Activated T-cell treated with anti-CD3 and anti-CD28 coated beads, Interleukin-2, amount 50 U/mL, for 24 hours (primary cell): ENCODE results near the gene GRIN3A.
A peak's percentile ranks its signal among the peaks of the same experiment; 100 is the strongest.

Source experiments
- DNase-seq: peaks from one replicate; pipeline ENCODE4 v3.0.0-alpha.2; 2020
- H3K27ac Mint-ChIP-seq: 2 replicates; pipeline ENCODE4 v1.8.0; 2020; ENCODE audit warnings: mild to moderate bottlenecking, mixed read lengths
- H3K27me3 Mint-ChIP-seq: 2 replicates; pipeline ENCODE4 v1.8.0; 2020; ENCODE audit warnings: mixed read lengths
- H3K36me3 Mint-ChIP-seq: 2 replicates; pipeline ENCODE4 v1.8.0; 2020; ENCODE audit warnings: low read depth, mixed read lengths
- H3K4me1 Mint-ChIP-seq: 2 replicates; pipeline ENCODE4 v1.8.0; 2020; ENCODE audit warnings: low read depth, mixed read lengths
- H3K4me3 Mint-ChIP-seq: 2 replicates; pipeline ENCODE4 v1.8.0; 2020; ENCODE audit warnings: mild to moderate bottlenecking, moderate library complexity, mixed read lengths
- H3K9me3 Mint-ChIP-seq: 2 replicates; pipeline ENCODE4 v1.8.0; 2020; ENCODE audit warnings: mixed read lengths

Gene GRIN3A

GRCh38 chr9:101718192-101718591, 20.3 kb downstream of the GRIN3A start:
- Mint-ChIP-seq H3K27ac (no peak overlapping the region), H3K9me3 (no peaks in the 10 kb centered on the region), H3K4me3 (no peak overlapping the region), H3K4me1 (no peaks in the 10 kb centered on the region), H3K36me3 (no peaks in the 10 kb centered on the region), H3K27me3 (peaks cover 18% of the 10 kb centered on the region)
- no peak for DNase-seq

GRCh38 chr9:101716629-101717028, 21.8 kb downstream of the GRIN3A start:
- Mint-ChIP-seq H3K4me1 (no peaks in the 10 kb centered on the region), H3K27ac (no peak overlapping the region), H3K9me3 (no peaks in the 10 kb centered on the region), H3K4me3 (no peak overlapping the region), H3K36me3 (no peaks in the 10 kb centered on the region), H3K27me3 (peaks cover 17% of the 10 kb centered on the region)
- no peak for DNase-seq

GRCh38 chr9:101711330-101711941, 27.0 kb downstream of the GRIN3A start:
- Mint-ChIP-seq H3K27me3 (peaks cover 14% of the 10 kb centered on the region), H3K36me3 (no peaks in the 10 kb centered on the region), H3K4me3 (no peak overlapping the region), H3K4me1 (no peaks in the 10 kb centered on the region), H3K27ac (no peak overlapping the region), H3K9me3 (no peaks in the 10 kb centered on the region)
- DNase-seq, result peak; percentile 36

- Mint-ChIP-seq H3K36me3 (no peaks in the 10 kb centered on the region), H3K9me3 (no peaks in the 10 kb centered on the region), H3K27ac (no peak overlapping the region)
These were observed 29.6 kb downstream of the GRIN3A start for GRCh38 chr9:101708855-101709254.

GRCh38 chr9:101707721-101708120, 30.7 kb downstream of the GRIN3A start:
- peaks cover 25% of the 10 kb centered on the region for H3K27me3 Mint-ChIP-seq
- H3K9me3 Mint-ChIP-seq, result no peaks in the 10 kb centered on the region
- H3K4me1 Mint-ChIP-seq, result peaks cover 6% of the 10 kb centered on the region
- no peak for DNase-seq
- H3K27ac Mint-ChIP-seq, result no peak overlapping the region
- no peak overlapping the region for H3K4me3 Mint-ChIP-seq
- no peaks in the 10 kb centered on the region for H3K36me3 Mint-ChIP-seq

More at GRCh38 chr9:101708855-101709254, 29.6 kb downstream of the GRIN3A start:
- peaks cover 6% of the 10 kb centered on the region for H3K4me1 Mint-ChIP-seq
- H3K27me3 Mint-ChIP-seq, result peaks cover 30% of the 10 kb centered on the region
- no peak for DNase-seq
- H3K4me3 Mint-ChIP-seq, result no peak overlapping the region

GRCh38 chr9:101706997-101707396, 31.4 kb downstream of the GRIN3A start:
- peaks cover 6% of the 10 kb centered on the region for H3K4me1 Mint-ChIP-seq
- no peak overlapping the region for H3K27ac Mint-ChIP-seq
- no peak for DNase-seq

GRCh38 chr9:101706261-101706798, 32.1 kb downstream of the GRIN3A start:
- Mint-ChIP-seq H3K4me1 (peaks cover 6% of the 10 kb centered on the region), H3K9me3 (no peaks in the 10 kb centered on the region), H3K36me3 (no peaks in the 10 kb centered on the region), H3K27me3 (peaks cover 23% of the 10 kb centered on the region), H3K4me3 (no peak overlapping the region), H3K27ac (no peak overlapping the region)
- no peak for DNase-seq

More at GRCh38 chr9:101706997-101707396, 31.4 kb downstream of the GRIN3A start:
- Mint-ChIP-seq H3K9me3 (no peaks in the 10 kb centered on the region), H3K27me3 (peaks cover 25% of the 10 kb centered on the region), H3K36me3 (no peaks in the 10 kb centered on the region), H3K4me3 (no peak overlapping the region)

- peaks cover 6% of the 10 kb centered on the region for H3K4me1 Mint-ChIP-seq
- DNase-seq, result peak; percentile 44
- no peaks in the 10 kb centered on the region for H3K9me3 Mint-ChIP-seq
- peak overlapping the region; percentile 6 for H3K27ac Mint-ChIP-seq
- no peaks in the 10 kb centered on the region for H3K36me3 Mint-ChIP-seq
- H3K4me3 Mint-ChIP-seq, result peak overlapping the region; percentile 74
- H3K27me3 Mint-ChIP-seq, result peaks cover 18% of the 10 kb centered on the region
These were observed 33.2 kb downstream of the GRIN3A start for GRCh38 chr9:101705135-101705661.

- no peak for DNase-seq
- H3K4me1 Mint-ChIP-seq, result peaks cover 6% of the 10 kb centered on the region
- no peaks in the 10 kb centered on the region for H3K9me3 Mint-ChIP-seq
- peaks cover 18% of the 10 kb centered on the region for H3K27me3 Mint-ChIP-seq
- H3K27ac Mint-ChIP-seq, result no peak overlapping the region
- no peak overlapping the region for H3K4me3 Mint-ChIP-seq
- H3K36me3 Mint-ChIP-seq, result no peaks in the 10 kb centered on the region
These were observed 36.2 kb downstream of the GRIN3A start for GRCh38 chr9:101702257-101702656.

GRCh38 chr9:101693546-101694336, 44.7 kb downstream of the GRIN3A start:
- H3K27me3 Mint-ChIP-seq, result no peaks in the 10 kb centered on the region
- no peaks in the 10 kb centered on the region for H3K9me3 Mint-ChIP-seq
- no peak overlapping the region for H3K4me3 Mint-ChIP-seq
- no peaks in the 10 kb centered on the region for H3K4me1 Mint-ChIP-seq
- H3K27ac Mint-ChIP-seq, result no peak overlapping the region
- no peaks in the 10 kb centered on the region for H3K36me3 Mint-ChIP-seq
- DNase-seq, result no peak

- H3K36me3 Mint-ChIP-seq, result no peaks in the 10 kb centered on the region
- H3K4me3 Mint-ChIP-seq, result no peak overlapping the region
- peaks cover 3% of the 10 kb centered on the region for H3K27me3 Mint-ChIP-seq
- DNase-seq, result no peak
- no peak overlapping the region for H3K27ac Mint-ChIP-seq
- no peaks in the 10 kb centered on the region for H3K9me3 Mint-ChIP-seq
- H3K4me1 Mint-ChIP-seq, result no peaks in the 10 kb centered on the region
These were observed 46.8 kb downstream of the GRIN3A start for GRCh38 chr9:101691657-101692056.

- Mint-ChIP-seq H3K36me3 (no peaks in the 10 kb centered on the region), H3K4me3 (no peak overlapping the region), H3K4me1 (no peaks in the 10 kb centered on the region), H3K9me3 (no peaks in the 10 kb centered on the region), H3K27ac (no peak overlapping the region), H3K27me3 (peaks cover 6% of the 10 kb centered on the region)
- DNase-seq, result no peak
These were observed 49.4 kb downstream of the GRIN3A start for GRCh38 chr9:101689039-101689438.

- Mint-ChIP-seq H3K27me3 (peaks cover 9% of the 10 kb centered on the region), H3K36me3 (no peaks in the 10 kb centered on the region), H3K4me3 (no peak overlapping the region), H3K9me3 (no peaks in the 10 kb centered on the region), H3K4me1 (no peaks in the 10 kb centered on the region), H3K27ac (no peak overlapping the region)
- DNase-seq, result no peak
These were observed 53.8 kb downstream of the GRIN3A start for GRCh38 chr9:101684665-101685064.

- no peak for DNase-seq
- no peak overlapping the region for H3K4me3 Mint-ChIP-seq
- H3K27me3 Mint-ChIP-seq, result peaks cover 9% of the 10 kb centered on the region
- H3K27ac Mint-ChIP-seq, result no peak overlapping the region
- H3K4me1 Mint-ChIP-seq, result no peaks in the 10 kb centered on the region
- no peaks in the 10 kb centered on the region for H3K36me3 Mint-ChIP-seq
- H3K9me3 Mint-ChIP-seq, result no peaks in the 10 kb centered on the region
These were observed 55.2 kb downstream of the GRIN3A start for GRCh38 chr9:101683236-101683635.

- H3K36me3 Mint-ChIP-seq, result no peaks in the 10 kb centered on the region
- H3K27ac Mint-ChIP-seq, result no peak overlapping the region
- no peaks in the 10 kb centered on the region for H3K27me3 Mint-ChIP-seq
- no peaks in the 10 kb centered on the region for H3K4me1 Mint-ChIP-seq
- DNase-seq, result no peak
- H3K9me3 Mint-ChIP-seq, result no peaks in the 10 kb centered on the region
- no peak overlapping the region for H3K4me3 Mint-ChIP-seq
These were observed 60.6 kb downstream of the GRIN3A start for GRCh38 chr9:101677861-101678260.
